ENCODE measurements around the gene M1AP.

Gene M1AP

GRCh38 chr2:74548285-74548899 lies 99.7 kb downstream of the M1AP start:
- peak; percentile 47 for DNase-seq (ENCODE audit: low spot score)

- DNase-seq (ENCODE audit: low spot score), result no peak
These were observed 102.1 kb downstream of the M1AP start for GRCh38 chr2:74546004-74546403.

GRCh38 chr2:74544634-74545033 lies 103.5 kb downstream of the M1AP start:
- DNase-seq (ENCODE audit: low spot score), result no peak

- DNase-seq (ENCODE audit: low spot score), result no peak
These were observed 105.2 kb downstream of the M1AP start for GRCh38 chr2:74542978-74543377.

GRCh38 chr2:74540291-74540690 lies 107.8 kb downstream of the M1AP start:
- DNase-seq (ENCODE audit: low spot score), result no peak

GRCh38 chr2:74538881-74539339 lies 109.2 kb downstream of the M1AP start:
- no peak for DNase-seq (ENCODE audit: low spot score)

GRCh38 chr2:74537140-74537539 lies 111.0 kb downstream of the M1AP start:
- no peak for DNase-seq (ENCODE audit: low spot score)

- no peak for DNase-seq (ENCODE audit: low spot score)
These were observed 111.8 kb downstream of the M1AP start for GRCh38 chr2:74536166-74536950.

GRCh38 chr2:74535440-74535965 lies 112.6 kb downstream of the M1AP start:
- DNase-seq (ENCODE audit: low spot score), result no peak

- no peak for DNase-seq (ENCODE audit: low spot score)
These were observed 113.7 kb downstream of the M1AP start for GRCh38 chr2:74534411-74534810.

GRCh38 chr2:74533464-74533863 lies 114.7 kb downstream of the M1AP start:
- no peak for DNase-seq (ENCODE audit: low spot score)

- no peak for DNase-seq (ENCODE audit: low spot score)
These were observed 115.9 kb downstream of the M1AP start for GRCh38 chr2:74532222-74532621.

GRCh38 chr2:74531666-74532065 lies 116.5 kb downstream of the M1AP start:
- DNase-seq (ENCODE audit: low spot score), result no peak

- peak; percentile 55 for DNase-seq (ENCODE audit: low spot score)
These were observed 117.6 kb downstream of the M1AP start for GRCh38 chr2:74530239-74531187.

GRCh38 chr2:74529357-74530238 lies 118.5 kb downstream of the M1AP start, which contains the start of the genes AUP1 and HTRA2:
Gene AUP1 (minus strand): TSS chr2:74529706. CDS start chr2:74529629, 77 bp downstream.
Gene HTRA2 (plus strand): TSS chr2:74529933. CDS start chr2:74530007, 74 bp downstream.
- peak; percentile 94 for DNase-seq (ENCODE audit: low spot score)

- no peak for DNase-seq (ENCODE audit: low spot score)
These were observed 119.4 kb downstream of the M1AP start for GRCh38 chr2:74528600-74529356.

- DNase-seq (ENCODE audit: low spot score), result no peak
These were observed 120.4 kb downstream of the M1AP start for GRCh38 chr2:74527741-74528140.

- no peak for DNase-seq (ENCODE audit: low spot score)
These were observed 121.4 kb downstream of the M1AP start for GRCh38 chr2:74526649-74527230.

- no peak for DNase-seq (ENCODE audit: low spot score)
These were observed 122.1 kb downstream of the M1AP start, which contains the start of gene DQX1 for GRCh38 chr2:74525717-74526648. Gene DQX1 (minus strand): TSS chr2:74526231. CDS start chr2:74525729, 502 bp downstream.

Data from D341Med (cell line).